GM21423 (cell line): ENCODE data around the gene PHACTR2.

Source experiments
- ATAC-seq: cut with Tn5 transposase; IDR thresholded peaks from one replicate; pipeline ENCODE4 v1.9.1; 2021; ENCODE audit warnings: mild to moderate bottlenecking, moderate library complexity; ENCODE audit not compliant: unreplicated experiment

The PHACTR2 gene

DNA sequence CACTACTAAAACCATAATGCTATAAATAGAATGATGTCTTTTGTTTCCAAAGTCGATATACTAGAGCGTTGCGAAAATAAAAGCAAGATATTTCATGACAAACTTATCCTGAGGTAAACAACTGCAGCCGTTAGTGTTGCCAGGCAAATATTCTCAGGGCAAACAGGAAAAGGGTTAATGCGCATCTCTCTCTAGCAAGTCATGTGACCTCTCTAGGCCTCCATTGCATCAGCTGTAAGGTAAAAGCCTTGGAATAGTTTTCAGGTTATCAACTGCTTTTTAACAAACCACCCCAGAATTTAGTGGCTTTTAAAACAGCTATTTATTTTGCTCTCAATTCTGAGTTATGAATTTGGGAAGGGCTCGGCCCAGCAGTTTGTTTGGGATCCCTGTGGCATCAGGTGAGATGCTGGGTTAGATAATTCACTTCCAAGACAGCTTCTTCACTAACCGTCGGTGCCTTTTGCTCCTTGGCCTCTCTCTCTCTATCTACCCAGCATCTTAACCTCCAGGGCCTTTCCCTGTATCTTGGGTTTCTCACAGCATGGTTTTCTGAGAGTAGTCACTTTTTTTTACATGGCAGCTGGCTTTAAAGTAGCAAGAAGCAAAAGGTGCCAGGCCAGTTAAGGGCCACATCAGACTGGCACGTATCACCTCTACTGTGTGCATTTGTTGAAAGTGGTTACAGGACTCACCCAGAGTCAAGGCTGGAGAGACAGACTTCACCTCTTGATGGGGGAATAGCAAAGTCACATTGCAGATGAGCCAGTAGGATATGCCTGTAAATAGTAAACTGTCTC lies 126.2 kb downstream of the PHACTR2 start:
- no peak for ATAC-seq

DNA sequence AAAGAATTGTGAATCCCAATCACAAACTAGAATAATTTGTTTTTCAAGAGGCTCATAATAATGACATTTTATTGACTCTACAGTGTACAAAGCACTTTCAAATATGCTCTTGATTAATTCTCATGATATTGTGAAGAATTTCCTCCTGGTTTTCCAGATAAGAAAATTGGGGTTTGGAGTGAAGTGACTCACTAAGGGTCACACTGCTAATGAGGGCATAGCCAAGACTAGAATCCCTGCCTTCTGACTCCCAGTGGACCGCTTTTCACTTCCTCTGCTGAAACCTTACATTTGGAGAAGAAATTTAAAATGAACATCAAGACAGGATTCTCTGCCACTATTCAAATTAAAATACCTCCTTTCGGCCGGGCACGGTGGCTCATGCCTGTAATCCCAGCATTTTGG lies 127.1 kb downstream of the PHACTR2 start:
- ATAC-seq = no peak

DNA sequence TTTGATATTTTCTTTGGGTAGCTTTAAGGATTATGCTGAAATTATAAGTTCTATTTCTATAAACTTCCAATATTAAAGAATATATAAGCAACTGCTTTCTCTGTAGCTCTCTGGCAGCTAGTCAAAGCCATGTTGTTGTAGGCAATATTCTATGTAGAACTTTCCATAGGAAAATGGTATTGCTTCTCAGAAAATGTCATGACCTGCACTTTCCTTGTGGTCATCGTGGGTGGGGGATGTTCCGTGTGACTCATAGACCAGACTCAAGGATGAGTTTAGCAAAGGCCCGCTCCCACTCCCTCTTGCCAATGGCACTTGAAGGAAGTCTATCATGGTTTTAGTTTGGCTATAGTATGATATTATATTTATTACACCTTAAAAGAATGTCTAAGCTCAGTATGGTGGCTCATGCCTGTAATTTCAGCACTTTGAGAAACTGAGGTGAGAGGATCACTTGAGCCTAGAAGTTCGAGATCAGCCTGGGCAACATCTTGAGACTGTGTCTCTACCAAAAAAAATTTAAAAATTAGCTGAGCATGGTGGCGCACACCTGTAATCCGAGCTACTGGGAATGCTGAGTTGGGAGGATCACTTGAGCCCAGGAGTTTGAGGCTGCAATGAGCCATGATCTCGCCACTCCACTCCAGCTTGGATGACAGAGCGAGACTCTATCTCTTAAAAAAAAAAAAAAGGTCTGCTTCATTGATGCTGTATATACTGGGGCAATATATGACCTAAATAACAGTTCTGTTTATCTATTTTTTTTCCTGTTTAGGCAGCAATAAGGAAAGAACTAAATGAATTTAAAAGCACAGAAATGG lies 128.7 kb downstream of the PHACTR2 start:
- ATAC-seq = no peak

DNA sequence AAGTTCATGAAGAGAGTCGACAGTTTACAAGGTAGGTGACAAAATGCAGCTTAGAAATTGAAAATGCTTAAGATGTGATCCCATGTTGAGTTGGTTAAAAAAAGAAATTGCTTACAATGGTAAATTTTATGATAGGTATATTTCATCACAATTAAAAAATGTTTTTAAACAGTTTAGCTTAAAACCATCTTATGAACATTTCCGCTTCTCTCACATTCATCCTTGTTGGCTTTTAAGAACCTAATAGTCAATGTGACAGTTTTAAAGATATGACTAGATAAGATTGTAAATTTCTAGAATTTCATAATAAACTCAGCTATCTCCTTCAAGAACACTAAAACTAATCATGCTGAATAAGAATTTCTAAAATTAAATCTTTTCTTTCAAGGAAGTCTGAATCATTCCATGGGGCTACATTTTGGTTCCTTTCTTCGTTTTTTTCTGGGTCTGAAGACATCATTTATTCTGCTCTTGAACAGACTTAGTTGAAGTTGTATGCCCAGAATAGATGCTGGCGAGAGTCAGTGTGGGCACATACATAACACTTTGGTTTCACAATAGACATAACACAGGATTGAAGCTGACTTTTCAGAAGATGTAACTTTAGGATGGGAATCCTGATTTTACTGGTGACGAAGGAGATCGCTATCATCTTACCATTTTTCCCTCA lies 129.5 kb downstream of the PHACTR2 start:
- ATAC-seq = no peak

DNA sequence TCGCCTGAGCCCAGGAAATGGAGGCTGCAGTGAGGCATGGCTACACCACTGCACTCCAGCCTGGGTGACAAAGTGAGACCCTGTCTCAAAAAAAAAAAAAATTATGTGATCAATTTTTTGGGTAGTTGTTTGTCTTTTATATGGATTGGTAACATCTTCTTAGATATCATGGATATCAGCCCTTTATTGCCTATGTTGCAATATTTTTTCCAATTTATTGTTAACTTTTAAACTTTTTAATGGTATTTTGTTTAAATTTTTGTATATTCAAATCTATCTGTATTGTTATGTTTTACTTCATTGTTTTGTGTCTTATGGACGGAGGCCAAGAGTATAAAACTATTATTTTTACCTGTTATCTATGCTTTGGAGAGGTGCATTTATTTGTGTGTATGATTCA lies 133.0 kb downstream of the PHACTR2 start:
- no peak for ATAC-seq

DNA sequence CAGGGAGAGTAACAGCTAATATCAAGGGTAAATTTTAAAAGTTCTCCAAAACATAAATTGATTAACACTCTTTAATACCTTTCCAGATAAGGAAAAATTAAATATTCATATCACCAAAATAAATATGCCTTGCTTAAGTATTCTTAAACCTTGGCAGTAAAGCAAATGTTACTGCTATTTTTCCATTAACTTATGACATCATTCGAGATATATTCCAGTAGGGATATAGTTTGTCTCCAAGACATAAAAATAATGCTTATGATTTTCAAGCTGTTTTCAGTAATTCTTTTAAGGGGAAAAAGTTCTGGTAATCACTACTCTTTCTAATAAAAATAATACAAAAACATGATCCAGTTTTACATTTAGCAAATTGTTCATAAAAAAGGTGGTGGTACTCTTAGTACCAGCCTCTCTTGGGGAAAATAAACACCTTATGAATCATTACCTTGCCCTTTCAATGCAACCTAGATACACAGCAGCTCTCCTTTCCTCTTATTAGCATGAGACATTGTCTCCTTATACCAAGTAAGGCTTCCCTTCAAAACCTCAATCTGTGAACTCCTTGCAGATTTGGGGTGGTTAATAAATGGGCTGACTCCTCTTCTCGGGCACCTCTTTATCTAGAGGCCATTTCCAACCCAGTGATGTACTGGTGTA lies 133.9 kb downstream of the PHACTR2 start:
- ATAC-seq = no peak

DNA sequence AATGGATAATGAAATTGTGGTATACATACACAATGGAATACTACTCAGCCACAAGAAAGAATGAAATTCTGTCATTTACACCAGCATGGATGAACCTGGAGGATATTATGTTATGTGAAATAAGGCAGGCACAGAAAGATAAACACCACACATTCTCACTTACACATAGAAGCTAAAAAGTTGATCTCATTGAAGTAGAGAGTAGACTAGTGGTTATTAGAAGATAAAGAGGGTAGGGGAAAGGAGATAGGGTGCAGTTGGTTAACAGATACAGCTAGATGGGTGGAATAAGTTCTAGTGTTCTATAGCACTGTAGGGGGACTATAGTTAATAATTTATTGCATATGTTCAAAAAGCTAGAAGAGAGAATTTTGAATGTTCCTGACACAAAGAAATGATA lies 139.9 kb downstream of the PHACTR2 start:
- no peak for ATAC-seq

DNA sequence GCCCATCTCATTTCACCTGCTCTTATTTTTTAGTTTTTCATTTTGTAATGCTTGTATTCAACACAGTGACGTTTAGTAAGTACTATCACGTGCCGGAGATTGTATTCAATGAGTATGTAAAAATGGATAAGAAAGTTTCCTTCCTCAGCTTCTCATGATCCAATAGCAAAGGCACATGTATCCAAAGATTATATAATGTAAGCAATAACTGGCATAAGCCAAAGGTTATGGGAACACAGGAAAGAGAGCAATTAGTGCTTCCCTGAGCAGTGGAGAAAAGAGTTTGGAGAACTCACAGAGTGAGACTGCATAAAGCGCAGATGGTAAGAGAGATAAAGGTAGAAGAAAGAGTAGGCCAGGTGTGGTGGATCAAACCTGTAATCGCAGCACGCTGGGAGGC lies 143.6 kb downstream of the PHACTR2 start:
- ATAC-seq = no peak

DNA sequence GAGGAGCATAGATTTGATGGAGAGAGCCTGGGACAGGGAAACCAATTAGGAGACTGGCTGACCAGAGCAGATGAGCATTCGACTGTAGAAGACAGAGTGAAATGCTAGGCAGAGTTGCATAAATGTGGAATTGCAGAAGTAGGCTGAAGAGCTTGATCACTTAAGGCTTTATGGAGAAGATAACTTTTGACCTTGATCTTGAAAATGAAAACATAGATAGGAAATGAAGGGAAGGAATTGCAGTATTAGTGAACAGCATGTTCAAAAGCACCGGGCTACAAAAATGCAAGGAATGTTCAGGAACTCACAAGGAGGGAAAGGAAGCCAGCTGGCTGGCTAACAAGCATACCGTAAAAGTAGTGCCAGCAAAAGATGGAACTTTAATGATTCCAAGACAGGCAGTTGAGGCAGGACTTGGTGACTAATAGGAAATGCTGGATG lies 144.8 kb downstream of the PHACTR2 start:
- ATAC-seq = no peak

DNA sequence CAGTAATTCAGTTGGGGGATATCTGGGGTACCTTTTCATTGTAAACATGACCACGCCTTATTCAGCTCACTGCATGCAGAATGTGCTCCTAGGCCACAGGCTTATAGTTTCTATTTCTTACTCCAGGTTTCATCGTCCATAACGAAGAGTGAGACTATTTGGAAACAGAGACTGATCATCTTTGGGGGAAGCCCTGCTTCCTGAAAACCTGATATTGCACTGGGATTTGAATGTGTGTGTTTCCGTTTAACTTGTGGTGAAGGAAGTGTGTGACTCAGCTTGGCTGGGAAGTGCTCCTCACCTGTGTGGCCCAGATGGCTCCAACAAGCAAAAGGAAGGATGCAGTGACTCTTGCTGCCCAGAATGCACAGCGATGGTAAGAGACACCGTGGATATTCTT lies 145.8 kb downstream of the PHACTR2 start:
- no peak for ATAC-seq

DNA sequence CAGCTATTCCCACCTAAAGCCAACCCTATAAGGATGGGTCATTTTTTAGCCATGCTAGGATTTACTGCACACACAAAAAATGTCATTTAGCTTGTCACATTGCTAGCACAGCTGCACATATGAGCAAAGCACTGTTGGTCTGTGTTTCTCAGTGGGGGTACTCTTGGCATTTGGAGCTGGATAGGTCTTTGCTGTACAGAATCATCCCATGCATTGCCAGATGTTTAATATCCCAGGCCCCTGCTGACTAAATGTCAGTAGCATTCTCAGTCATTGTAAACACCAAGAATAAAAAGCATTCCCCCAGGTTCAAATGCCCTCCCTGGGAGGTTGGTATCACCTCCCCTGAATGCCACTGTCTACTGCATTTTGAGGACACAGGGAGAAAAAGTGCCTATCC lies 150.8 kb downstream of the PHACTR2 start:
- no peak for ATAC-seq

DNA sequence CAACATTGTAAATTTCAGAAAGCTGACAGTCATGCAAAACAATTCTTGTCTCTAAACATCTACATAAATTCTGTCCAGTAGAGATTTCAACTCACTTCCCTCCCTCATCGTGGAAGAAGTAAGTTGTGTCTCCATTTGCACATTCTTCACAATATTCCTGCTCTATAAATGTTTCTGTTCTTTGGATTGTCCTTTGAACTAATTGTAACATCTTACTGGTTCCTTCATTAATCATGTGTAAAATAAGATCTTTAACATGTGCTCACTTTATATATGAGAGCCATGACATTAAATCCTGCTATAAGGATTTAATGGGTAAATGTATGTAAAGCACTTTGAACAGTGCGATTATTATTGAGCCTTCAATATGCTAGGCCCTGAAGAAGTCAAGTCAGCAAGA lies 158.4 kb downstream of the PHACTR2 start:
- ATAC-seq = no peak

DNA sequence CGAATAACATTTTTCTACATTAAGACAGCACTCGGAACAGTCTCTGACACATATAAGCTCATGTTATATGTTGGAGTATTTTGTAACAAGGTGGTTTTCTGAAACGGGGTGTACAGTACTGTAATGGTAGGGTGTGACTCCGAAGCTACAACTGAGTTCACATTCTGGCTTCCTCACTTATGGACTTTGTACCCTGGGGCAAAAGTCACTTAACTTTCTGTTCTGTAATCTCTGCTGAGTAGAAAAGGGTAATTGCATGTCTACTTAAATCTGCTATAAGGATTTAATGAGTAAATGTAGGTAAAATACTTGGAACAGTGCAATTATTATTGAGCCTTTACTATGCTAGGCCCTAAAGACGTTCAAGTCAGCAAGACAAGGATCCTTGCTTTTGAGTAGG lies 160.6 kb downstream of the PHACTR2 start:
- no peak for ATAC-seq

DNA sequence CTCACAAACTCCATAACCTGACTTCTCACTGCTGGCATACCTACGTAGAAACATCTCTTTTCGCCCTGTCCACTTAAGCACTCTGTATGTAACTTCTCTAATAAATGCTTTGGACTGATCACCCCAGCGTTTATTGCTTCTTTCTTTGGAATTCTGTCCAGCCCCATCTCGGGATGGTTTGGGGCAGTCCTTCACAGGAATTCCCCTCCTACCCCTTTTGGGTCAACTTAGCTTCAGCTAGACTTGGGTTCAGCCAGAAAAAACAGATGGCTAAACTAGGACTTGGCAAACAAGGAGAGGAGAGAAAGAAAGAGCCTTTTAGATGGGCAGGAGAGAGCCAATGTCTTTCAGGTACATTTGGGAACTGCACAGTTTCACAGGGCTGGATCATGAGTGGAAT lies 161.4 kb downstream of the PHACTR2 start:
- no peak for ATAC-seq

DNA sequence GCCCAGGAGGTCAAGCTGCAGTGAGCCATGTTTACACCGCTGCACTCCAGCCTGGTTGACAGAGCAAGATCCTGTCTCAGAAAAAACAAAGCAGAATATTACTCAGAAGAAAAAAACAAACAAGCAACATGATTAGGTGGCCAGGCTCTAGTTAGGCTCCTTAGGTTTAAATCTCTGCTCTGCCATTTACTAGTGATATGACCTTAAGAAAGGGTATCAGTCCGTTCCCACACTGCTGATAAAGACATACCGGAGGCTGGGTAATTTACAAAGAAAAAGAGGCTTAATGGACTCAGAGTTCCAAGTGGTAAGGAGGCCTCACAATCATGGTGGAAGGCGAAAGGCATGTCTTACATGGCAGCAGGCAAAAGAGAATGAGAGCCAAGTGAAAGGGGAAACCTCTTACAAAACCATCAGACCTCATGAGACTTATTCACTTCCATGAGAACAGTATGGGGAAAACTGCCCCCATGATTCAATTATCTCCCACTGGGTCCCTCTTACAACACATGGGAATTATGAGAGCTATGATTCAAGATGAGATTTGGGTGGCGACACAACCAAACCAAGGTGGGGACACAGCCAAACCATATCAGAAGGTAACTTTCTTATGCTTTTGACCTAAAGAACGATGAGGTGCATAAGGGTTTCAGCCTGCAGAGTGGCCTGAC lies 163.0 kb downstream of the PHACTR2 start:
- ATAC-seq = no peak

DNA sequence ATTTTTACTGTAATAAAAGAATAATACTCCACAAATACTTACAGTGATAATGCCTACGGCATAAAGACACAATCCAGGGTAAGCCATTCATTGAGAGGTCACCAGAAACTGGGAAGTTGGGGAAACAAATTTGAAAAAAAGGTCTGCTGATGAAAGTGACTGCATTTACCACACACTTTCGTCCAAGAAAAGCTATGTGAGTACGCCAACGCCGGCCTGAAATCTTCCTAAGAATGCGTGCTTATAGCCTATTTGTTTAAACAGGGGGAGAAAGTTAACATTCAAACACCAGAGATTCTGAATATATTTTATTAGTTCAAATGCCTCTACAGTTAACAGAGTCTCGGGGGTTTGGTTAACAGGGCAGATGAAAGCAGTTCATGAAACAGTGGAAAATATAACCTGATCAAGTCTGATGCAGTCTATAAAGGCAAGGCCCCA lies 164.7 kb downstream of the PHACTR2 start:
- ATAC-seq = no peak

DNA sequence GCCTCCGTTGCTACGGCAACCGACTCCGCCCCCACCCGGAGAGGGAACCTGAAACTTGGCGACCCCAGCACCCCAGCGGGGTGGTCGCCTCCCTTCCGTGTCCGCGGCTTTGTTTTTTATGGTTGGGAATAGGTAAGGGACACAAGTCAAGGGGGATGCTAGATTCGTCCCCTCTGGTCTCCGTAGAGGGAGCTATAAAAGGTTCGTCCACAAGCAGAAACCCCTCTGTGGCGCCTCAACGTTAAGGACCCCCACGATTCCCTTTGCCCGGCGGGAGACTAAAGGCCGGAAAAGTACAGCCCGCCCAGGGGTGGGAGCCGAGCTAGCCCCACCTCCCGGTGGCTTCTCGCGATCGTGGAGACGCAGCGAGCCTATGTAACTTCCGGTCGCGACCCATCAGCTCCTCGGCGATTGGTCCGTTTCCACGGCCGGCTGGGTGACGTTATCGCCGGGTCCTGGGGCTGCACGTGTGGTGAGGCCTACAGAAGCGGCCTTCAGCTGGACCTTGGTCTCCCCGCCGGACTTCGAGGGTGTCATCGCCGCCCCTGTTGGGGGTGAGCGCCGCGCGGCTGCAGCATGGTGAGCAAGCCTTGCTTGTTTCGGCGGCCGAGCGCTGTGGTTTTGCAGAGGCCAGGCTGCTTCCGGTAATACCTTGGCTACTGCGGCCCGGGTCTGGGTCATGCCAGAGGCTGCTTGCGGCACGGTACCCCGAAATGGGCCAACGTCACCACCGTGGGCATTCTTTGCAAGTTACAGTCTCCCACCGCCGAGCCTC lies 165.3 kb downstream of the PHACTR2 start, which contains the start of gene LTV1:
LTV1 (plus strand) TSS at position 437 of the 775 bp plus-strand sequence; CDS start at position 577, 140 bp downstream.
- peak; percentile 100 for ATAC-seq

DNA sequence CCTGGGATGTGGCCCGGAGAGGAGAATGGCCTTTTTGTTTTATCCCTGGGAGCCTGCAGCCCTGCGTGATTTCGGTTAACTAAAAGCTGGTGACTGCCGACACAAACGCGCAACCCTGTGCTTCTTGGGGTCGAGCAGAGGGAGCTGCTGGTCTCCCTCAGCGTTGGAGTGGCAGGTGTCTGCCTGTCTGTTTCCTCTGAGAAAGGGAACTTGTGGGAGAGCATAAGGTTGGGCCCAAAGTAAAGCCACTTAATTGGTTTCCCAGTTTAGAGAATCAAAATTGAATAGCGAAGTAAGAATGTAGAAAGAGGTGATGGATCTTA lies 165.9 kb downstream of the PHACTR2 start:
- peak; percentile 5 for ATAC-seq

DNA sequence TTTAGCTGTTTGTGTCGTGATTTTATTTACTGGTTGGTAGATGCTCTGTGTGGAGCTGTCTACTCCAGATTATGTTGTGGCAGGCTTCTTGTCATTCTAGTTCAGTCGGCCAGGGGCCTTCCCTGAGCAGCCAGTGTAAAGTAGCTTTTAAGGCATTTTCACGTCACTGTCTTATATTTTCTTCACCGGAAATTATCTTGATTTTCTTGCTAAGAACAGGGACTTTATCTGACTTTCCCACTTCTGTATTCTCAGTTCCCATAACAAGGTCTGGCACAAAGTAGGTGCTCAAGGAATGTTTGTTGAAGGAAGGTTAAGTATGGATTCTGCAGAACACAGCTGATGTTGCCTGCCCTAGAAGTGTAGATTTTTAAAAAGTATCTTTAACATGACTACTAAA lies 166.2 kb downstream of the PHACTR2 start:
- ATAC-seq = no peak

DNA sequence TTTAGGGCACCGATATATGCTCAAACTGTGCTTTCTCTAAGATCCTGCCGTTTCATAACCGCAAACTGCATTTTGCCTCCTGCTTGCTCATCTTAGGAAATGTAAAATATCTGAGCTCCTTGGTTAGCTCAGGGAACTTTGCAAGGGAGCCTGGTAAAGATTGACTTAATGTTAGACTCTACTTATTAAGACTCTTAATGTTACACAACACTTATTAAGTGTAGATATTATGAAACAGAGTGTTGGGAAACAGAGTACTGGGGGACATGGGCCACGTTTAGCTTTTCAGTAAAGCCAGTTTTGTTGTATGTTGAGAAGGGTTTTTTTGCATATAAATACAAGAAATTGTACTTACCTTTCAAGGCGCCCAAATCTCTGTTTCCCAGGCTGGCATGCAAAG lies 167.3 kb downstream of the PHACTR2 start:
- no peak for ATAC-seq
